ENCODE measurements around the gene ATG5.
A peak's percentile ranks its signal among the peaks of the same experiment; 100 is the strongest.

GRCh38 chr6:106257195-106257594 lies 68.4 kb downstream of the ATG5 start:
- TF ChIP-seq ELF1 (IDR thresholded peaks at IDR 0.05): no peak
- TF ChIP-seq, protein P1, sequence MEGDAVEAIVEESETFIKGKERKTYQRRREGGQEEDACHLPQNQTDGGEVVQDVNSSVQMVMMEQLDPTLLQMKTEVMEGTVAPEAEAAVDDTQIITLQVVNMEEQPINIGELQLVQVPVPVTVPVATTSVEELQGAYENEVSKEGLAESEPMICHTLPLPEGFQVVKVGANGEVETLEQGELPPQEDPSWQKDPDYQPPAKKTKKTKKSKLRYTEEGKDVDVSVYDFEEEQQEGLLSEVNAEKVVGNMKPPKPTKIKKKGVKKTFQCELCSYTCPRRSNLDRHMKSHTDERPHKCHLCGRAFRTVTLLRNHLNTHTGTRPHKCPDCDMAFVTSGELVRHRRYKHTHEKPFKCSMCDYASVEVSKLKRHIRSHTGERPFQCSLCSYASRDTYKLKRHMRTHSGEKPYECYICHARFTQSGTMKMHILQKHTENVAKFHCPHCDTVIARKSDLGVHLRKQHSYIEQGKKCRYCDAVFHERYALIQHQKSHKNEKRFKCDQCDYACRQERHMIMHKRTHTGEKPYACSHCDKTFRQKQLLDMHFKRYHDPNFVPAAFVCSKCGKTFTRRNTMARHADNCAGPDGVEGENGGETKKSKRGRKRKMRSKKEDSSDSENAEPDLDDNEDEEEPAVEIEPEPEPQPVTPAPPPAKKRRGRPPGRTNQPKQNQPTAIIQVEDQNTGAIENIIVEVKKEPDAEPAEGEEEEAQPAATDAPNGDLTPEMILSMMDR (IDR thresholded peaks at IDR 0.05): no peak
- peak; percentile 82 for TF ChIP-seq TEAD4 (IDR thresholded peaks at IDR 0.05; ENCODE audit: borderline replicate concordance, insufficient read depth)
- peak; percentile 72; the same call in 1 of the 2 replicates for TF ChIP-seq FOXM1 (IDR thresholded peaks at IDR 0.05; ENCODE audit: low read depth)
- TF ChIP-seq USF2 (IDR thresholded peaks at IDR 0.05; ENCODE audit: borderline replicate concordance, low read depth, low read length): no peak
- no peak for TF ChIP-seq REST (IDR thresholded peaks at IDR 0.05; ENCODE audit: low read depth, low read length)

Data from SK-N-SH (cell line).